ENCODE data around the gene SLC47A2.
A peak's percentile ranks its signal among the peaks of the same experiment; 100 is the strongest.
"Not testable (repeated sequence)": the region's sequence is repeated elsewhere in the genome, so short reads cannot be mapped to it uniquely, and the experiment has no call there.

Gene SLC47A2

DNA sequence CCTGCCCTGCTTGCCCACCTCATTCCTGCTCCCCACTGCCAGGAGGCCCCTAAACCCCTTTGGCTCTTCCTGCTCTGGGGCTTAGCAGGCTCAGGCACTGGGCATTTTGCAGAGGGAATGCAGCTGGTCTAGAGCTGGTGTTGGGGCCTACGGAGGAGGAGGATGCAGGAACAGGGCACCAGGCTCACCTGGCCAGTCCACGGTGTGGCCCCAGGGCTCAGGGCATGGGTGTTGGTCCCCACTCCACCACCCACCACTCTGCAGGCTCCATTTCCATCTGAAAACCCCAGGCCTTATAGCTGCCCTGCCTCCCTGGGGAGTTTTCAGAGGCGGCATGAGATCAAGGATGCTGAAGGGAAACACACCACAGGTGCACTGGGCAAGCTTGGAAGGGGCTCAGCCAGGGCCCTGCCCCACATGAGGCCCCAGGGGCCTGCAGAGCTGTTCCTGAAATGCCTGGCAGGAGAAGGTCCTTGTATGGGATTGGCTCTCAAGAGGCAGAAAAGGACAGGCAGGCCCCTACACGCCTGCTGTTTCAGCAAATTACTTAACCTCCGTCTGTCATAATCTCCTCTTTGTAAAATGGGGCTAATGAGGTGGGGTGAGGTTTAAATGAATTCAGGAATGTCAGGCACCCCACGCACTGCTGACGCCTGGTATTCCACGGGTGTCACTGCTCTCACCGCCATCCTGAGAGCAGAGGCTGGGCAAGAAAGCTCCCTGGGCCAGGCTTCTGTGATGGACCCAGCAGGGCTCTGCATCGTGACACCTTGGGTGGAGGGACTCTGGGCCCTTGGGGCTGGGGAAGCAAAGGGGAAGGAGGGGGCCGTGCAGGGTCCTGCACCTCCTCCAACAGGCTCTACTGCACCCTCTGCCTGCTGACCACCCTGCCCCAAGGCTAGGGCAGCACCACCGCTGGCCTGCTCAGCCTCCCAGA lies 9.3 kb downstream of the SLC47A2 start:
- DNase-seq, result peak; percentile 48

DNA sequence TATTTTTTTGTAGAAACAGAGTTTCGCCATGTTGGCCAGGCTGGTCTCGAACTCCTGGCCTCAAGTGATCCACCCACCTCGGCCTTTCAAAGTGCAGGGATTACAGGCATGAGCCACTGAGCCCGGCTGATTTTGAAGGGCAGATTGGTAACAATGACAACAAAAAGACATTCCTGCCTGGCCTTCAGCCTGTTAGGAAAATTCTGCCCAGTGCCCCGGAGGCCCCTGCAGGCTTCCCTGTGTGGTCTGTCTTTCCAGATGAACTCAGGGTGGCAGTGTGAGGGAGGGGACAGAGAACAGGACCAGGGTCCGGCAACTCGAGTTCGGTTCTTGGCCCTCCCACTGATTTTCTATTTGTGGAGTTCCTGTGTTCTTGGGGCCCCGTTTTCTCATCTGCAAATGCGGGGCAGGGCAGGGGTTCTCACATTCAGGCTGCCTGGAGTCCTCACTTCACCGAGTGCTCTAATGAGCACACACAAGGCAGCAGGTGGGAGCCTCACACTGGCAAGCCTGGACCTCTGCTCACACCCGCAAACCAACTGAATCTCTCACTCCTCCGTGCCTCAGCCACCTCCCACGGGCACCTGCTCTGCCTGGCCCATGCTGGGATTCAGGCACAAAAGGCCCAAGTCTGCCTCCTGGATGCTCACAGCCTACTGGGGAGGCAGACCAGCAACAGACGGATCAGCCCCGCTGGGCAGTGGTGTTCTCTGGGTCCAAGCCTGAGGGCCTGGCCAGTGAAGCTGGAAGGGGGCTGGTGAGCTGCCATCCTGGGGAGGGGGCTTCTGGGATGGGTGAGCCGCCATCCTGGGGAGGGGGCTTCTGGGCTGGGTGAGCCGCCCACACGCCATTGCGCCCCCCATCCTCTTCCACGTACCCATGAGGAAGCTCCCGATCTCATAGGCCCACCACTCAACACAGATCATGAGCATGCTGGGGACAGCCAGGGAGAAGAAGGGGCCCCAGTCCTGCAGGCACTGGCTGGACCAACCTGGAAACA lies 10.3 kb downstream of the SLC47A2 start:
- DNase-seq, result no peak

GRCh38 chr17:19705201-19705600 lies 11.2 kb downstream of the SLC47A2 start:
- DNase-seq, result no peak

DNA sequence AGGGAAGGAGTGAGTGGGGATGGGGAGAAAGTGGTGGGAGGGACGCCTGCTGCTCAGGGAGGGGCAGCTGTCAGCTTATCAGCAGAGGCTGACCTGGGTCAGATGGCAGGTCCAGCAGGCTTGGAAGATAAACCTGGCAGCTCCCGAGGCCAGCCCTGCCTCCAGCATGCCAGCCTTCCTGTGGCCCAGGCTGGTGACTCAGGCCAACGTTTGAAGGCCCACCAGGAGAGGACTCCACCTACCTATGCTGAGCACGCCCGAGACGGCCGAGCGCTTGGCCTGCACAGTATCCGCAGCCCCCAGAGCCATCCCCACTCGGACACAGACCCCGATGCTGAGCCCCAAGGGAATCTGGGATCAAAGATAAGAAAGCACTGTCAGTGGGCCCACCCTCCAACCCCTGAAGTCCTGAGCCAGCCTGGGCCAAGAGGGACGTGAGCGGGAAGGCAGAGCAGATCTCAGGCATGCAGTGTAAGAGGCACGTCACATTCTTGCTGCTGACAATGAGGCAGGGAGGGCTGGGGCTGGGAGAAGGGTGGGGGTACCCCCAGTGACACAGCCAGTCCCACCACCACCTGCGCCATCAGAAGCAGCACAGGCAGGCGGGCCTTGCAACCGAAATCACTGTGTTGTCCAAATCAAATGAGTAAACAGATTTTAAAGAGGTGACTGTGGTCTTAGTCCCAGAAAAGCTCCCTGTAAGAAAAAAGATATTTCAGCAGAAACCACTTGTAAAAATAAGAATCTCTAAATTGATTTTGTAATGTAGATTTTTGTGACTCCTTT lies 12.4 kb downstream of the SLC47A2 start:
- DNase-seq, result no peak

- DNase-seq, result no peak
Observed at GRCh38 chr17:19703106-19703827, 13.1 kb downstream of the SLC47A2 start.

- no peak for DNase-seq
Observed at GRCh38 chr17:19702217-19702641, 14.2 kb downstream of the SLC47A2 start.

GRCh38 chr17:19686400-19687090 lies 29.8 kb downstream of the SLC47A2 start:
- DNase-seq, result no peak

DNA sequence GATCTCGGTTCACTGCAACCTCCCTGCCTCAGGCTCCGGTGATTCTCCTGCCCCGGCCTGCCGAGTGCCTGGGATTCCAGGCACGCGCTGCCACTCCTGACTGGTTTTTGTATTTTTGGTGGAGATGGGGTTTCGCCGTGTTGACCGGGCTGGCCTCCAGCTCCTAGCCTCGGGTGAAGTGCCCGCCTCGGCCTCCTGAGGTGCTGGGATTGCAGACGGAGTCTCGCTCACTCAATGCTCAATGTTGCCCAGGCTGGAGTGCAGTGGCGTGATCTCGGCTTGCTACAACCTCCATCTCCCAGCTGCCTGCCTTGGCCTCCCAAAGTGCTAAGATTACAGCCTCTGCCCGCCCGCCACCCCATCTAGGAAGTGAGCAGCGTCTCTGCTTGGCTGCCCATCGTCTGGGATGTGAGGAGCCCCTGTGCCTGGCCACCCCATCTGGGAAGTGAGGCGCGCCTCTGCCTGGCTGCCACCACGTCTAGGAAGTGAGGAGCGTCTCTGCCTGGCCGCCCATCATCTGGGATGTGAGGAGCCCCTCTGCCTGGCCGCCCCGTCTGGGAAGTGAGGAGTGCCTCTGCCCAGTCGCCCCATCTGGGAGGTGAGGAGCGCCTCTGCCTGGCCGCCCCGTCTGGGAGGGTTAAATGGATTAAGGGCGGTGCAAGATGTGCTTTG lies 31.3 kb downstream of the SLC47A2 start:
- DNase-seq, result not testable (repeated sequence)

GRCh38 chr17:19683117-19683516 lies 33.3 kb downstream of the SLC47A2 start:
- no peak for DNase-seq

- DNase-seq, result no peak
Observed at GRCh38 chr17:19678581-19679453, 37.6 kb downstream of the SLC47A2 start.

DNA sequence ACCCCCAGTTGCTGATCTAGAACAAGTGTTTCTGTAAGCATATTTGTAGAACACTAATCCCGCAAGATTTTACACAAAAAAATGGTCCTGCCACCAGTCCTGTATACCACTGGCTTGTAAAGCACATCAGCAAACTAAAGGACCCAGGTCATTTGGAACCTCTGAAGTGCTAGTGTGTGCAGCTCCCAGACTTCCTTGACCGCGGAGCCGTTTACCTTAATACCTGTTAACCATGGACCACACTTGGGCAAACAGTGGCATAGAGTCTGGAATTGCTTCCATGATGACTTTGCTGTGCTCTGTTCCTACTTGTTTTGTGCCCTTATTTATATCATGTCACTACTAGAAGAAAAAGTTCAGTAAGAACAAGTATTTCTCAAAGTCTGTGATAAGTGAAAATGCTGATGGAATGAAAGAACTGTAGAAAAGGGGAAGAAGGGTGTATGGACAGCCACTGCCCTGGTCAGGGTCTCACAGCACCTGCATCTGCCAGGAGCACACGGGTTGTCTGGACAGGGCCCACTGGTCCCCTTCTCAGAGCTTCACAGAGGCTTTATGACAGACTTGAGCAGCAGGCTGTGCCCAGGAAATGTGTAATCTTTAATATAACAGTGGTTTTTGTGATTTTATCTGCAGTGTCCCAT lies 38.5 kb downstream of the SLC47A2 start:
- DNase-seq, result no peak

DNA sequence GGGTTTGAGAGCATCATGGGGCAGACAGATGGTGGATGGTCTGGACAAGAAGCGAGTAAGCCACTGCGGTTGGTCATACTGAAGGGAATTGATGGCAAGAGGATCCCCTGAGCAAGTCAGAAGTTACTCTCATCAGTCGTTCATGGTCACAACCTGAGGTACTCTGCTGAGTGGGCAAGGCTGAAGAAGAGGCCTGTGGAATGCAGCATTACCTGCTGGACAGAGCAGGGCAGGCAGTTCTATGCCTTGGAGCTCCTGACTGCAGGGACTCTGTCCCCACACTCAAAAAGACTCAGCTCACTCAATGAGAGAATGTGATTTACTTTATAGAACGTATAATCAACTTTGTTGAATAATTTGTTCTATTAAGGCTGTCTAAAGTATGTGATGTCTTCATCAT lies 39.5 kb downstream of the SLC47A2 start:
- no peak for DNase-seq

- no peak for DNase-seq
Observed at GRCh38 chr17:19673623-19674022, 42.8 kb downstream of the SLC47A2 start.

- DNase-seq, result no peak
Observed at GRCh38 chr17:19672009-19672750, 44.2 kb downstream of the SLC47A2 start.

- no peak for DNase-seq
Observed at GRCh38 chr17:19671433-19671832, 45.0 kb downstream of the SLC47A2 start.

DNA sequence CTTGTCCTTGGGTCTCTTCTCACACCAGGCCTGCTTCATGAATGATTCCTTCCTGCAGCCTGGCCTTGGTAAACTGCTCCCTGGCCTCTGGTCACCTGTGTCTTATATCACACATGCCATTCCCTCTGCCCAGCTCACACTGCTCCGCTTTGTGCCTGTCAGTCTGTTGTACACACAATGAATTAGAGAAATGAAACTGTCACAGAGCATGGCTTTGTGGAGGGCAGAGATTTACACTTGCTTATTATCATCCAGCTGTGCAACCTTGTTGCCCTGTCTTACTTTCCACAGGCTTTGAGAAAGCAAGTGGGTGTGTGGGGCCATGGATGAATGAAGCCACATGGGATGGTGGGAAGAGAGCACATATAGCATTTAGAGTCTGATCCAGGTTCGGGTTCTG lies 45.5 kb downstream of the SLC47A2 start:
- no peak for DNase-seq

- DNase-seq, result not testable (repeated sequence)
Observed at GRCh38 chr17:19669680-19670079, 46.7 kb downstream of the SLC47A2 start.

DNA sequence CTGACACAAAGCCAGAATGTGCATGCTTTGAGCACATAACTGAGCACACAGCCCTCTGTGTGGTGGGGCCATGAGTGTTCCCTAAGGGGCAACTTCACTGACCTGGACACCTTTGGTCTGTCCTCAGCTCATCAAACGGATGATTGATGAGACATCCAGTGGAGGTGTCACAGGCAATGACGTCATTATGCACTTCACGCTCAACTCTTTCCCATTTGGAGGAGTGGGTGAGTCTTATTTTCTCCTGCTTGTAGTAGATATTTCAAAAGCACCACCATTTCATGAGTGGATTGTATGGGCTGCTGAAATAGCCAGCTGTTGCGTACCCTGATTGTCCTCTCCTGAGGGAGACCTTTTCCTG lies 51.6 kb downstream of the SLC47A2 start:
- DNase-seq, result no peak

Data from NCI-H146 (cell line).